GM19351 (cell line): Measurements from ENCODE around the gene RBM47.
"Not testable (repeated sequence)": the region's sequence is repeated elsewhere in the genome, so short reads cannot be mapped to it uniquely, and the experiment has no call there.

Experiments
- ATAC-seq: cut with Tn5 transposase; IDR thresholded peaks from one replicate; pipeline ENCODE4 v1.9.1; 2021; ENCODE audit warnings: mild to moderate bottlenecking, moderate library complexity; ENCODE audit not compliant: unreplicated experiment

RBM47 gene

GRCh38 chr4:40418430-40419230 lies 211.0 kb downstream of the RBM47 start:
- ATAC-seq, result no peak

GRCh38 chr4:40417941-40418340 lies 211.7 kb downstream of the RBM47 start:
- no peak for ATAC-seq

DNA sequence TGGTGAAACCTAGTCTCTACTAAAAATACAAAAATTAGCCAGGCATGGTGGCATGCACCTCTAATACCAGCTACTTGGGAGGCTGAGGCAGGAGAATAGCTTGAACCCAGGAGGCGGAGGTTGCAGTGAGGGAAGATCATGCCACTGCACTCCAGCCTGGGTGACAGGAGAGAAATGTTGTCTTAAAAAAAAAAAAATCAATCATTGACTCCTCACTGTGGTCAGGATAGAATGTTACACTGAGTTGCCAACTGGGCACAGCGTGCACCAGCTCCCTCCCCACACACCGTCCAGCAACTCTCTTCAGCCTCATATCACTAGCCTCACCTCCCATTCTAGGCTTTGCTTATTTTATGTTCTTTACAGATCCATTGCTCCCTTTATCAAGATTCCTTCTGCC lies 215.0 kb downstream of the RBM47 start:
- ATAC-seq, result no peak

GRCh38 chr4:40412866-40413795 lies 216.5 kb downstream of the RBM47 start:
- no peak for ATAC-seq

DNA sequence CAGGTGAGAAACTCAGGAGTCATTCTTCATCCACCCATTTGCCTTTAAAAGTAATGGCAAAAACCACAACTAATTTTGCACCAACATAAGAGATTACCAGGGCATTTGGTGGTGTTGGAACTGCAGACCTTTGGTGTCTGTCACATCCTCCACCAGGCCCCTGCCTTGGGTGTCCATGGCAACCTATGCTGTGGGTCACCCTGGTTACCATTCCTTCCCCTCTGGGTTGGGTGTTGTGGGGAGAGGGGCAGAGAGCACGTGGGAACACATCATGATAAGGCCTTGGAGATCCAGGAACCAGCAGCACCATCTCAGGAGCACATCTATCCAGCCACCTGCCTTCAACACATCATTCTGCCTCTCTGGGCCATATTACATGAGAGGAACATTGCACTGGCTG lies 217.3 kb downstream of the RBM47 start:
- ATAC-seq, result no peak

DNA sequence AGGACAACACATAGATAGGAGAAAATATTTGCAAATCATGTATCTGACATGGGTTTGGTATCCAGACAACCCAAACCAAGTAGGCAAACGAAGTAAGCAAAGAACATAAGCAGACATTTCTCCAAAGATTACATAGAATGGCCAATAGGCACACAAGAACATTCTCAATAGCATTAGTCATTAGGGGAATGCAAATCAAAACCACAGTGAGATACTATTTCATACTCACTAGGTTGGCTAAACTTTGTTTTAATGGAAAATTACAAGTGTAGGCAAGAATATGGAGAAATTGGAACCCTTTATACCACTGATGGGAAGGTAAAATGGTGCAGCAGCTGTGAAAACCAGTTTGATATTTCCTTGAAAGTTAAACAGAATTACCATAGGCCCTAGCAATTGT lies 219.8 kb downstream of the RBM47 start:
- no peak for ATAC-seq

- ATAC-seq, result not testable (repeated sequence)
Observed at GRCh38 chr4:40407468-40407867, 222.2 kb downstream of the RBM47 start.

- no peak for ATAC-seq
Observed at GRCh38 chr4:40406340-40406739, 223.3 kb downstream of the RBM47 start.

GRCh38 chr4:40405193-40405592 lies 224.5 kb downstream of the RBM47 start:
- ATAC-seq, result no peak

GRCh38 chr4:40403081-40403480 lies 226.6 kb downstream of the RBM47 start:
- no peak for ATAC-seq

DNA sequence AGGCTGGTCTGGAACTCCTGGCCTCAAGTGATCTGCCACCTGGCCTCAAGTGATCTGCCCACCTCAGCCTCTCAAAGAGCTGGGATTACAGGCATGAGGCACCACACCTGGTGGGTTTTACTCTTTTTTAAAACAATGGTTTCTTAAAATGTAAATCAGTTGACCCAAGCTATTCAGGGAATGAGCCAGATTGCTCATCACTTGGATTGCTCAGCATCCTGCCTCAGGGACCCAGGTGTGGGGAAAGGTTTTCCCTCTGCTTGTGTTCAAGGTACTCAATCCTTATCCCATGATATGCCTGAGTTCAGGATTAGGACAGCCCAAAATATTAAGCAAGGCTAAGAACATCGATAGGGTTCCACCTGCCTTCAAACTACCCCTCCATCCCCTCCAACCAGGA lies 227.1 kb downstream of the RBM47 start:
- ATAC-seq, result no peak

DNA sequence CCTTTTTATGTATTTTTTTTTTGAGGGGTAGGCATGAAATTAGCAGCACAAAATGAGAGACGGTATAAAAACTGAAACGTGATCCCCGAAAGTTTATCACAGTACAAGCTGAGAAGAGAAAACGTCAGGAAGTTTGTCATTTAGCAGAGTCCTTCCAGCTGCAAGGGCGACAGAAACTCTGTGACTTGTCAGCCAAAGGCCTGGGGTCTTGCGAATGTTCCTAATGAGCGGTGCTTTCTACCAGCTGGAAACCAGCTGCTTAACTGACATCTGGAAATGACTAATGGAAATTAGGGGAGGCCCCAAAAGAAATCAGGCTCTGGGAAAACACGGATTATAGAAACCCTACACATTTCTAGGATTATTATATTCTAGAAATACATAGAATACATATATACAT lies 228.0 kb downstream of the RBM47 start:
- no peak for ATAC-seq

GRCh38 chr4:40401096-40401495 lies 228.6 kb downstream of the RBM47 start:
- no peak for ATAC-seq

GRCh38 chr4:40399578-40399977 lies 230.1 kb downstream of the RBM47 start:
- ATAC-seq, result no peak

DNA sequence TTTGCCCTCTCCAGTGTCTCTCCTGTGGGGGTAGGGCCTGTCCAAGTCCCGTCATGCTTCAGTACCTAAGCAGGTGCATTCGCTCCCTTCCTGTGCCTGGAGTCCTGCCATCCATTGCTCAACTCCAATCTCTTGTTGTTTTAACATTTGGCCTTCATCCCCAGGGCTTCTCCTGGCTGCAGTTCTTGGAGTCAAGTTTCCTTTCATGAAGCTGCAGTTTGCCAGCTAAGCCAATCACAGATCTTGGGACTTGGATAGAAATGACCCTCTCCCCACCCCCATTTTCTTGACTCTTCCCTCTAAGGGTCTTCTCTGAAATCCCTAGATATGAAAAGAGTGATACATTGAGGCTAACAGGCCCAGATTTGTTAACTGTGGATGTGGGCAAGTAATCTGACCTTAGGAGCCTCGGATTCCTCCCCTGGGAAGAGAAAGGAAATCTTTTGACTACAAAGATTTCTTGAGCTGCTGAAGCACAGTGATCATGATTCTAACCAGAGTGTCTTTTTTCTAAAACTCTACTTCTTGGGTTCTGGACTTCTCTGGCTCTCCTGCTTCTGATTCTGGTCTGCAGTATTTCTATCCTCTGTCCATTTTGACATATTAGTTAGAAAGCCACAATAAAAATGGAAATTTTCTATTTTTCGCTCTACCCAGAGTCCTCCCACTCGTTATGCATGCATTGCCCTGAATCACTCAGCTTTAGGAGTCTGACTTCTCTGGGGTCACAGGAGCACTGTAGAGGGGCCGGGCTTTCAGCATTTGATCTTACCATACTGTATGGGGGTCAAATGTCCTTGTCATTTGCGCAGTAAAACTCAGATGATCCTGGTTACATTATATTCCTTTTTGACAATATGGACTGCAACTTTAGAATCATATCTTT lies 233.5 kb downstream of the RBM47 start:
- ATAC-seq, result no peak

- ATAC-seq, result no peak
Observed at GRCh38 chr4:40395166-40395900, 234.3 kb downstream of the RBM47 start.

DNA sequence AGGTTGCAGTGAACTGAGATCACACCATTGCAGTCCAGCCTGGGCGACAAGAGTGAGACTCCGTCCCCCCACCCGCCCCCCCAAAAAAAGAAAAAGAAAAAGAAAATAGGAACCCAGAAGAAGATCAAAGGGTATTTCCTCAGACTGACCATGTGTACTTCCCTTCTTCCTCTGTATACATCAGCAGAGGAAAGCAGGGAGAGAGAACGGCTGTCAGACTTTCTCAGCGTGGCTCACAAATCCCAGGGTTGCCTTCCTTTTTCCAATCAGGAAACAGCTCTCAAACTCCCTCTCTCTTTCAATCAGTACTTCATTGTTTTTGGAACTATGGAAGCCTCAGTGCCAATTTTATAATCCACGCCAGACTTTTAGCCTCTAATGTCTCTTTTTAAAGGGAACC lies 235.4 kb downstream of the RBM47 start:
- ATAC-seq, result no peak

- not testable (repeated sequence) for ATAC-seq
Observed at GRCh38 chr4:40392241-40392640, 237.4 kb downstream of the RBM47 start.

DNA sequence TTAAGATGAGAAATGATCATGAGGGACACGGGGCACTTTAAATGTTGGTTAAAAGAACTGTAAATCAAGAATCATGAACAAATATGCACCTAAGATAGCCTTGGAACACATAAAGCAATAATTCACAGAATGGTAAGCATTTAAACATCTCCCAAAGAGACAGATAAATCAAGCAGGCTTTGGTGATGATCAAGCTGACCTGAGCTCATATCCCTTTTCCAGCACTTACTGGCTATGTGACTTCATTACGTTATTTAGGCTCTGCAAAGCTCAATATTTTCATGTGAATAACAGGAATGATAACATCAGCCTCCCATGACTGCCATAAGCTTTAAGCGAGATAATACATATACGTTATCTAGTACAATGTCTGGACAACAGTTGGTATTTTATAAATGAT lies 239.7 kb downstream of the RBM47 start:
- ATAC-seq, result no peak

- no peak for ATAC-seq
Observed at GRCh38 chr4:40388239-40388638, 241.4 kb downstream of the RBM47 start.
